Measurements from ENCODE around the gene GIMAP6.

The GIMAP6 gene

GRCh38 chr7:150579979-150580637 is 52.1 kb downstream of the GIMAP6 start:
- peak; percentile 42 for DNase-seq

Measured in NCI-H345 (cell line).